Activated T-helper 17 cell treated with anti-CD3 and anti-CD28 coated beads, Interleukin-2, amount 50 U/mL, for 72 hours (primary cell): Measurements from ENCODE around the gene SLC36A2. TPM values are rescaled to one million over a fixed set of nuclear protein-coding genes. Genes with fewer than 3 reads are reported as not detected.
"Not testable (repeated sequence)": the region's sequence is repeated elsewhere in the genome, so short reads cannot be mapped to it uniquely, and the experiment has no call there.

Experiments used
- ATAC-seq: fragments of 150-1000 bp; cut with Tn5 transposase; replicated peaks from 2 replicates; pipeline ENCODE4 v1.10.0; 2021; ENCODE audit warnings: mild to moderate bottlenecking, moderate library complexity
- H3K27ac Mint-ChIP-seq: one replicate; pipeline ENCODE4 v1.8.0; 2022; ENCODE audit warnings: mixed read lengths
- H3K27me3 Mint-ChIP-seq: one replicate; pipeline ENCODE4 v1.8.0; 2022; ENCODE audit warnings: mixed read lengths
- H3K36me3 Mint-ChIP-seq: one replicate; pipeline ENCODE4 v1.8.0; 2022; ENCODE audit warnings: low read depth, mild to moderate bottlenecking, mixed read lengths
- H3K4me1 Mint-ChIP-seq: one replicate; pipeline ENCODE4 v1.8.0; 2022; ENCODE audit warnings: mixed read lengths
- H3K4me3 Mint-ChIP-seq: one replicate; pipeline ENCODE4 v1.8.0; 2022; ENCODE audit warnings: mild to moderate bottlenecking, mixed read lengths
- H3K9me3 Mint-ChIP-seq: one replicate; pipeline ENCODE4 v1.8.0; 2022; ENCODE audit warnings: mixed read lengths
- total RNA-seq, 2 donors: library from RNA; stranded (reverse); gene quantifications; one replicate each; pipeline ENCODE4 v1.2.3, GENCODE V29; 2022

The SLC36A2 gene
- not detected for total RNA-seq

DNA sequence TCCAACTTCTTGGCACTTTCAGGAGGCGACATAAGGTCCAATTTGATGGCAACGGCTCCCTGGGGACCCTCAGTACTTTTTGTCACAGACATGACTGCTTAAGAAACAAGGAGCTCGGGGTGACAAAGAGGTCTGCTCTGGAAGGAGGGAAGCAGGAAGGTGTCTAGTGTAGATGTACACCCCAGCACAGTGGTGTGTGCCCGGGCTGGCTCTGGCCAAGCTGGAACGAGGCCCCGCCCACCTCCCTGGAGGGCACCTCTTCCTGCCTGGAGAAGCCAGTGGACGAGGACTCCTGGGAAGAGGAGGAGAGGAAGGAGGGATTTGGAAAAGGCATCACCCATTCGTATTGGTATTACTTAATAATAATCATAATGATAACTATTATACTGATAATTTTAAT lies at the start of gene SLC36A2:
Gene SLC36A2 (minus strand): TSS at position 191 of the 400 bp plus-strand sequence. CDS start 99 bp downstream, at position 92.
- Mint-ChIP-seq H3K36me3 (no peaks in the 10 kb centered on the region), H3K27ac (no peak within 1 kb of the TSS), H3K4me1 (no peaks in the 10 kb centered on the region), H3K27me3 (peaks cover 36% of the 10 kb centered on the region), H3K4me3 (no peak within 1 kb of the TSS), H3K9me3 (no peaks in the 10 kb centered on the region)
- no peak for ATAC-seq

- no peaks in the 10 kb centered on the region for H3K9me3 Mint-ChIP-seq
- peaks cover 25% of the 10 kb centered on the region for H3K27me3 Mint-ChIP-seq
- no peak overlapping the region for H3K4me3 Mint-ChIP-seq
- no peaks in the 10 kb centered on the region for H3K36me3 Mint-ChIP-seq
- no peak overlapping the region for H3K27ac Mint-ChIP-seq
- ATAC-seq = no peak
- H3K4me1 Mint-ChIP-seq = no peaks in the 10 kb centered on the region
Measured at GRCh38 chr5:151388960-151389359, 41.6 kb upstream of the SLC36A2 start.

DNA sequence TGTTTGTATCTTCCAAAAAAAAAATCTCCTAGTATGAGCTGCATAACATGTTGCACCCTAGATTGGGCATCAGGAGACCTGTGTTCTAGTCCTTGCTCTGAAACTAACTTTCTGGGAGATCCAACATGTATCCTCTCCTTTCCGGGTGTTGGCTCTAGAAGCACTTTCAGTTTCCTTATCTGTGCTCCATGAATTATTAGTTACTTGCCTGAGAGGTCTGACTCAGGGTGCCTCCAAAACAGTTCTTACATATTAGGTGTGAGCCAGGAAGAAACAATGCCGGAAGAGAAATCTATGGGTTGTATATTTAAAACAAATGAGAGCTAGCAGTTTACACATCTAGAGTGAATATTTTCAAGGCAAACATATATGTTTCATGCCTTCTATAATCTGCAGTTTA lies 36.7 kb upstream of the SLC36A2 start:
- H3K36me3 Mint-ChIP-seq = no peaks in the 10 kb centered on the region
- H3K9me3 Mint-ChIP-seq = no peaks in the 10 kb centered on the region
- no peak overlapping the region for H3K27ac Mint-ChIP-seq
- H3K4me1 Mint-ChIP-seq = no peaks in the 10 kb centered on the region
- H3K27me3 Mint-ChIP-seq = peaks cover 22% of the 10 kb centered on the region
- no peak for ATAC-seq
- H3K4me3 Mint-ChIP-seq = no peak overlapping the region

DNA sequence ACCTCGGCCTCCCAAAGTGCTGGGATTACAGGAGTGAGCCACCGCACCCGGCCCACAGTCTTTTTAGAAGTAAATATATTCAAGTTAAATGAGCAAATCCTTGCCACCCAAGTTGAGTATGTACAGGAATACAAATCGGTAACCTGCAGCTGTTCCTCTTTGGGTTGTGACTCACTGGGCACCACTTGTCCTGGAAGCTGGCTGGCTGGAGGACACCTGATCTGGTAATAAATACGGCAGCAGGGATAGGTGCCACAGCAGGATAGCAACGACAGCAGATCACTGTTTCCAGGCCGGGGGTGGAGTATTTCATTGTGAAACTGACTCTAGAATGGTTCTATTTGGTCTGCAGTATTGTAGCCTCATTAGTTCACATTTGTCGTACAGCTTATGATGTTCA lies 35.7 kb upstream of the SLC36A2 start:
- Mint-ChIP-seq H3K9me3 (no peaks in the 10 kb centered on the region), H3K4me3 (no peak overlapping the region), H3K36me3 (no peaks in the 10 kb centered on the region), H3K27ac (no peak overlapping the region), H3K27me3 (peaks cover 17% of the 10 kb centered on the region), H3K4me1 (no peaks in the 10 kb centered on the region)
- ATAC-seq = no peak

- Mint-ChIP-seq H3K27me3 (peaks cover 17% of the 10 kb centered on the region), H3K4me3 (no peak overlapping the region), H3K36me3 (no peaks in the 10 kb centered on the region), H3K27ac (no peak overlapping the region), H3K4me1 (no peaks in the 10 kb centered on the region), H3K9me3 (no peaks in the 10 kb centered on the region)
- ATAC-seq = no peak
Measured at GRCh38 chr5:151382576-151382975, 35.2 kb upstream of the SLC36A2 start.

DNA sequence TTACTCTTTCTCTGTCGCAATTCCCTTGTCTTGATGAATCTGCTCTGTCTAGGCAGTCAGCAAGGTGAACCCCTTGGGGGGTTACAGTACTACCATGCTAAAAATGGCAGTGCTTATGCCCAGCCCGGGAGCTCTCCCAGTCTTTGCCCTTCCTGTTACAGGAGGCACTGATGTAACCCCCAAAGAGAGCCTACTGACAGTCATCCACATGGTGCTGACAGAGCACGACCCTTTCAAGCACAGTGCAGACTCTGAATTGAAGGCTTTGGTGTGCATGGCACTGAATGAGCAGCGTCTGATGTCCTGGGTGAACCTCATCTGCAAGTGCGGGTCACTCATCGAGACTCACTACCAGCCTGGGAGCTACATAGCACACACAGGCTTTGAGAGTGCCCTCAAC lies 34.5 kb upstream of the SLC36A2 start:
- H3K4me3 Mint-ChIP-seq = no peak overlapping the region
- H3K36me3 Mint-ChIP-seq = no peaks in the 10 kb centered on the region
- no peak overlapping the region for H3K27ac Mint-ChIP-seq
- no peak for ATAC-seq
- H3K27me3 Mint-ChIP-seq = peaks cover 15% of the 10 kb centered on the region
- H3K9me3 Mint-ChIP-seq = no peaks in the 10 kb centered on the region
- no peaks in the 10 kb centered on the region for H3K4me1 Mint-ChIP-seq

- Mint-ChIP-seq H3K36me3 (no peaks in the 10 kb centered on the region), H3K27ac (no peak overlapping the region), H3K4me1 (no peaks in the 10 kb centered on the region), H3K9me3 (no peaks in the 10 kb centered on the region), H3K27me3 (peaks cover 6% of the 10 kb centered on the region), H3K4me3 (no peak overlapping the region)
- no peak for ATAC-seq
Measured at GRCh38 chr5:151378616-151379015, 31.3 kb upstream of the SLC36A2 start.

GRCh38 chr5:151374539-151374938 lies 27.2 kb upstream of the SLC36A2 start:
- no peaks in the 10 kb centered on the region for H3K36me3 Mint-ChIP-seq
- H3K9me3 Mint-ChIP-seq = no peaks in the 10 kb centered on the region
- H3K27ac Mint-ChIP-seq = no peak overlapping the region
- no peaks in the 10 kb centered on the region for H3K4me1 Mint-ChIP-seq
- no peak for ATAC-seq
- no peaks in the 10 kb centered on the region for H3K27me3 Mint-ChIP-seq
- no peak overlapping the region for H3K4me3 Mint-ChIP-seq

DNA sequence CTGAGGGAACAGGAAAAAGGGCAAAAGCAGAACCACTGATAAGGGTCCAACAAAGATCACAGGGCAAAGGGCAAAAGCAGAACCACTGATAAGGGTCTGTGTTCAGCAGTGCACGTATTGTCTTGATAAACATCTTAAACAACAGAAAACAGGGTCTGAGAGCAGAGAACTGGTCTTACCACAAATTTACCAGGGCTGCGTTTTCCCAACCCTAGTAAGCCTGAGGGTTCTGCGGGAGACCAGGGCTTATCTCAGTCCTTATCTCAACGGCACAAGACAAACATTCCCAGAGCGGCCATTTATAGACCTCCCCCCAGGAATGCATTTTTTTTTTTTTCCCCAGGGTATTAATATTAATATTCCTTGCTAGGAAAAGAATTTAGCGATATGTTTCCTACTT lies 19.7 kb upstream of the SLC36A2 start:
- ATAC-seq = not testable (repeated sequence)
- H3K9me3 Mint-ChIP-seq = peaks cover 28% of the 10 kb centered on the region

DNA sequence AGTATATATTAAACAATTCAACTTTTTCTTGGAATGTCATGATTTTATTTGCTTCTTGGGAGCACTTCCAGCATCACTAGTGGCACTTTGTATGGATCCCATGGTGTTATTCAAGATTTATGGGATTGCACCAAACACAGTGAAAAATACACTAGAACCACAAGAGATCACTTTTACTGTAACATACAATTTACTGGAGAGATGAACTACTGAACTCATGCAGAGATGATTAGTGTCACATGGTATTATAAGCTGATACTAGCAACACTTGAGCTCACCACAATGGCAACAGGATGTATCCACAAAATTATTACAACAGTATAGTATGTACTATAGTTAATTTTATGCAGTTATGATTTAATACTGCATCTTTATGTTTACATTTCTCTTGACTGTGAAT lies 16.3 kb upstream of the SLC36A2 start:
- Mint-ChIP-seq H3K4me3 (no peak overlapping the region), H3K27me3 (peaks cover 14% of the 10 kb centered on the region), H3K27ac (no peak overlapping the region), H3K36me3 (no peaks in the 10 kb centered on the region), H3K9me3 (peaks cover 29% of the 10 kb centered on the region), H3K4me1 (no peaks in the 10 kb centered on the region)
- ATAC-seq = no peak

More for the DNA sequence above, 19.7 kb upstream of the SLC36A2 start:
- H3K4me3 Mint-ChIP-seq, H3K4me1 Mint-ChIP-seq, H3K27ac Mint-ChIP-seq, H3K36me3 Mint-ChIP-seq: not testable (repeated sequence)
- H3K27me3 Mint-ChIP-seq = peaks cover 14% of the 10 kb centered on the region

DNA sequence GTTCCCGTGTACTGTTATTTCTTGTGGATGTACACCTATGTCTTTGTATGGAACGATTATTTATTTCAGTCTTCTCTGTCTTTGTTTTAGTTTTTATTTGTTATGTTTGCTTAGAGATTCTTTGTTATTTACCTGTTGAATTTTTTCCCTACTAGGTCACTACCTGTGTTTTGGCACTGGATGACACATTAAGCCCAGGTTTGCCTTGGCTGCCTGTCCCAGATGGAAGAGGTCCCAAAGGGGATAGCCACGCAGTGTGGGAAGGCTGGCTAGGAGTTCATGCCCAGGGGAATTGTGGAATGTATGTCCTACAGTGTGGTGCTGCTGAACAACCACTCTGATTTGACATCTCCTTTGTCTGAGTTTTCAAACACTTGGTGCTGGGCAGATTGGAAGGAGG lies 15.6 kb upstream of the SLC36A2 start:
- no peaks in the 10 kb centered on the region for H3K36me3 Mint-ChIP-seq
- peaks cover 22% of the 10 kb centered on the region for H3K9me3 Mint-ChIP-seq
- ATAC-seq = no peak
- peaks cover 11% of the 10 kb centered on the region for H3K27me3 Mint-ChIP-seq
- H3K27ac Mint-ChIP-seq = no peak overlapping the region
- no peaks in the 10 kb centered on the region for H3K4me1 Mint-ChIP-seq
- H3K4me3 Mint-ChIP-seq = no peak overlapping the region

GRCh38 chr5:151359391-151359790 lies 12.0 kb upstream of the SLC36A2 start:
- no peaks in the 10 kb centered on the region for H3K4me1 Mint-ChIP-seq
- H3K27ac Mint-ChIP-seq = no peak overlapping the region
- H3K36me3 Mint-ChIP-seq = no peaks in the 10 kb centered on the region
- H3K4me3 Mint-ChIP-seq = no peak overlapping the region
- peaks cover 10% of the 10 kb centered on the region for H3K9me3 Mint-ChIP-seq
- peaks cover 11% of the 10 kb centered on the region for H3K27me3 Mint-ChIP-seq
- no peak for ATAC-seq

DNA sequence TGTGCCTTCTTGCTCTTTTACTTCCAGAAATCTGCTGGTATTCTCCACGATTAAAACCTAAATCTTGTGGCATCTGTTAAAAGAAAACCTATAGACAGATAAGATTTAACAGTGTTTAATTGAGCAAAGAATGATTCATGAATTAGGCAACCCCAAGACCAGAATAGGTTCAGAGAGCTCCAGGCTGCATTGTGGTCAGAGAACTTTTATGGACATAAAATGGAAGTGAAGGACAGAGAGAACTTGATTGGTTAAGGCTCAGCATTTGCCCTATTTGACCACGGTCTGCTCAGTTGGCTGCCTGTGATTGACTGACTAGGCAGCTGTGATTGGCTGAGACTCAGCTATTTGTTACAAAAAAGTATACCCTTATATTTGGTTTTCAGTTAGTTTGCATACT lies 10.4 kb upstream of the SLC36A2 start:
- Mint-ChIP-seq H3K27me3 (peaks cover 10% of the 10 kb centered on the region), H3K27ac (no peak overlapping the region), H3K4me1 (no peaks in the 10 kb centered on the region), H3K9me3 (peaks cover 6% of the 10 kb centered on the region), H3K36me3 (no peaks in the 10 kb centered on the region), H3K4me3 (no peak overlapping the region)
- ATAC-seq = no peak

DNA sequence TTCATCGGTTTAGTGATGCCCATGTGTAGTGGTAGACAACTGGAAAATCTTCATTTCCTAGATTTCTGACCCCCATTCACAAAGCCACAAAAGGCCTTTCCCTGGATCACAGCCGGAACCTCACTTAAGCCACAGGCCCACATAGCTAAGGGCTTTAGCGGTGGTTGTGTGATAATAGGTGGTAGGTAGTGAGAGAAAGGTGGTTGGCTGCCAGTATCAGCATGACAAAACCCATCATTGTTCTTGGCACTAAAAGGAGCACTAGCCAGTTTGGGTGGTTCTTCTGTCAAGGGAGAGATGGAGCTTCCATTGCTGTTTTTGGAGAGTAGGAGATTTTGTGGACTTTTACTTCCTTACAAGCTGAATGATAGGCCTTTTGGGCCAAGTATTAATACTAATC lies 9.7 kb upstream of the SLC36A2 start:
- Mint-ChIP-seq H3K4me3 (no peak overlapping the region), H3K27ac (no peak overlapping the region), H3K27me3 (peaks cover 14% of the 10 kb centered on the region), H3K4me1 (no peaks in the 10 kb centered on the region), H3K36me3 (no peaks in the 10 kb centered on the region), H3K9me3 (peaks cover 4% of the 10 kb centered on the region)
- ATAC-seq = no peak

GRCh38 chr5:151351671-151352070 lies 4.3 kb upstream of the SLC36A2 start:
- H3K36me3 Mint-ChIP-seq = no peaks in the 10 kb centered on the region
- peaks cover 28% of the 10 kb centered on the region for H3K27me3 Mint-ChIP-seq
- H3K4me1 Mint-ChIP-seq = no peaks in the 10 kb centered on the region
- ATAC-seq = no peak
- H3K4me3 Mint-ChIP-seq = no peak overlapping the region
- H3K9me3 Mint-ChIP-seq = no peaks in the 10 kb centered on the region
- no peak overlapping the region for H3K27ac Mint-ChIP-seq

- no peaks in the 10 kb centered on the region for H3K36me3 Mint-ChIP-seq
- H3K4me1 Mint-ChIP-seq = no peaks in the 10 kb centered on the region
- ATAC-seq = no peak
- H3K9me3 Mint-ChIP-seq = no peaks in the 10 kb centered on the region
- no peak overlapping the region for H3K27ac Mint-ChIP-seq
- peaks cover 35% of the 10 kb centered on the region for H3K27me3 Mint-ChIP-seq
- H3K4me3 Mint-ChIP-seq = no peak overlapping the region
Measured at GRCh38 chr5:151348789-151349188, 1.4 kb upstream of the SLC36A2 start.
